ENCODE results near the gene ADRA1B.

GRCh38 chr5:159943326-159943725, 27.0 kb downstream of the ADRA1B start:
- TF ChIP-seq CTCF (IDR thresholded peaks at IDR 0.05) = no peak
- TF ChIP-seq POLR2A (IDR thresholded peaks at IDR 0.05) = no peak

Measured in lower leg skin (tissue), 3 donors.